ENCODE measurements around the gene CCNB2. TPM values are rescaled to one million over a fixed set of nuclear protein-coding genes. Genes with fewer than 3 reads are reported as not detected.
A peak's percentile ranks its signal among the peaks of the same experiment; 100 is the strongest.
"Not testable (repeated sequence)": the region's sequence is repeated elsewhere in the genome, so short reads cannot be mapped to it uniquely, and the experiment has no call there.

Gene CCNB2
- polyA plus RNA-seq, 1 donor from 2014 or later: 0.79 TPM

DNA sequence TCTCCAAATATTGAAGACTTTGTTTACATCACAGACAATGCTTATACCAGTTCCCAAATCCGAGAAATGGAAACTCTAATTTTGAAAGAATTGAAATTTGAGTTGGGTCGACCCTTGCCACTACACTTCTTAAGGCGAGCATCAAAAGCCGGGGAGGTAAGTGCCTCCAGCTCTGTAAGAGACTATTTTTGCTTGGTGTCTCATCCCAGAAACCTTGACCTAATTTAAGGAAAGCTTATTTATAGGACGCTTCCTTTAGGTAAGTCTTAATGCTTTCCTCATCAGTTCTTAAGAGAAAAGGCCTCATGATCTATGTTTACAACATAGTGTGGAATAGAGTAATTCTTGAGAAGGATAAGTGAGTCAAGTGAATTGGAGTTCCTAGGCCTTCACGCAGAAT, 11.8 kb downstream of the CCNB2 start:
- no peaks in the 10 kb centered on the region for H3K9me3 Mint-ChIP-seq
- no peaks in the 10 kb centered on the region for H3K27me3 Mint-ChIP-seq
- H3K27ac Mint-ChIP-seq: no peak overlapping the region
- H3K4me3 Mint-ChIP-seq: no peak overlapping the region
- peaks cover 2% of the 10 kb centered on the region for H3K36me3 Mint-ChIP-seq
- H3K4me1 Mint-ChIP-seq: peaks cover 0 to 7% (median 0%) of the 10 kb centered on the region in 3 donors

DNA sequence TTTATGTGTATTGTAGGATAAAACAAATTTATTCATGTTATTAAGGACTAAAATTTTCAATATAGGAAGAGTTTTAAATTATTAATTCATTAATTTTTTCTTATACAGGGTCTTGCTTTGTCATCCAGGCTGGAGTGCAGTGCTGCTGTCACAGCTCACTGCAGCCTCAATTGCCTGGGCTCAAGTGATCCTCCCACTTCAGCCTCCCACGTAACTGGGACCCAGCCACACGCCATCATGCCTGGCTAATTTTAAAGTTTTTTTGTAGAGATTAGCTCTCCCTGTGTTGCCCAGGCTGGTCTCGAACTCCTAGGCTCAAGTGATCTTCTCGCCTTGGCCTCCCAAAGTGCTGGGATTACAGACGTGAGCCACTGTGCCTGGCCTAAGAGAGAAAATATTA, 14.7 kb downstream of the CCNB2 start:
- peaks cover 2% of the 10 kb centered on the region for H3K36me3 Mint-ChIP-seq

DNA sequence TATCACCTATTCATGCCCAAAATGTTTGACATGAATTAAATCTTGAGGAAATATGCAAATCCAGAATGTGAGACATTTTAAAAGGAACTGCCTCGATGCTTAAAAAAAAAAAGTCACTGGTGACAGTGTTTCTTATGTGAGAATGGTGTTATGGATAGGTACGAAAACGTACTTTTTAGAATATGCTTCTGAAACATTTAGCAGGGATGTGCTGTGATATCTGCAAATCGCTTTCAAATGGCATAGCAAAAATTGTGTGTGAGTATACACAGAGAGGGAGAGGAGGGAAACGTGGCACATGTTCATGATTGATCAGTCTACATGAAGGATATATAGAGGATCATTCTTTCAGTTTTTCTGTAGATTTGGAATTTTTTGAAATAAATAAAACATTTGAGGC, 16.0 kb downstream of the CCNB2 start:
- Mint-ChIP-seq H3K9me3 (peaks cover 0 to 2% (median 0%) of the 10 kb centered on the region in 3 donors), H3K4me3 (no peak overlapping the region), H3K27ac (no peak overlapping the region), H3K27me3 (no peaks in the 10 kb centered on the region), H3K4me1 (peaks cover 0 to 6% (median 0%) of the 10 kb centered on the region in 3 donors), H3K36me3 (no peaks in the 10 kb centered on the region)

More for the DNA sequence above, 14.7 kb downstream of the CCNB2 start:
- peaks cover 0 to 2% (median 0%) of the 10 kb centered on the region in 3 donors for H3K9me3 Mint-ChIP-seq
- no peak overlapping the region for H3K27ac Mint-ChIP-seq
- no peaks in the 10 kb centered on the region for H3K27me3 Mint-ChIP-seq
- peaks cover 0 to 6% (median 0%) of the 10 kb centered on the region in 3 donors for H3K4me1 Mint-ChIP-seq
- no peak overlapping the region for H3K4me3 Mint-ChIP-seq

DNA sequence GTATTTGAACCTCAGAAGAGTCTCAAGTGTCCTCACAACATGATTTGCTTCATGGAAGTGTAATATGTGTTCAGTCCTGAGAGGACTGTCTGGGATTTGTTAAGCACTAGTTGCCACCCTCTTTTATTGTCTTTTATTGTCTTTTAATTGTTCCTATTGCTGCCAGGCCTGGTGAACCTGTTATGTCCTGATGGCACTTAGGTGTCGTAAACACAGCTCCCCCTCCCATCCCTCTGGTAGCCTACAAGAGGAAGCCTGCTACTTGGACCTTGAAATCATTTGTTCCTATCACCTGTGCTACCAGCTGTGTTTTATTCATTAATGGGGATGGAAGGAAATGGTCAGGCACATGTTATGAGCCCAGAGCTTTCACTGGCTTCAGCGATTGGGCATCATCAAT, 19.3 kb downstream of the CCNB2 start:
- Mint-ChIP-seq H3K9me3 (peaks cover 1 to 6% (median 2%) of the 10 kb centered on the region in 3 donors), H3K4me1 (peaks cover 14 to 18% (median 17%) of the 10 kb centered on the region in 3 donors), H3K27me3 (no peaks in the 10 kb centered on the region), H3K27ac (no peak overlapping the region), H3K36me3 (peaks cover 1% of the 10 kb centered on the region), H3K4me3 (no peak overlapping the region)

DNA sequence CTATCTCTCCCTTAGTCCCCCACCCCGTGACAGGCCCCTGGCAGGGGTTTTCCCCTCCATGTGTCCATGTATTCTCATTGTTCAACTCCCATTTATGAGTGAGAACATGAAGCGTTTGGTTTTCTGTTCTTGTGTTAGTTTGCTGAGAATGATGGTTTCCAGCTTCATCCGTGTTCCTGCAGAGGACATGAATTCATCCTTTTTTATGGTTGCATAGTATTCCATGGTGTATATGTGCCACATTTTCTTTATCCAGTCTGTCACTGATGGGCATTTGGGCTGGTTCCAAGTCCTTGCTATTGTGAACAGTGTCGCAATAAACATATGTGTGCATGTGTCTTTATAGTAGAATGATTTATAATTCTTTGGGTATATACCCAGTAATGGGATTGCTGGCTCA, 20.7 kb downstream of the CCNB2 start:
- peaks cover 2 to 15% (median 6%) of the 10 kb centered on the region in 3 donors for H3K9me3 Mint-ChIP-seq
- not testable (repeated sequence) for H3K27ac Mint-ChIP-seq, H3K27me3 Mint-ChIP-seq, H3K36me3 Mint-ChIP-seq, H3K4me3 Mint-ChIP-seq
- H3K4me1 Mint-ChIP-seq: peaks cover 14 to 18% (median 17%) of the 10 kb centered on the region in 3 donors

DNA sequence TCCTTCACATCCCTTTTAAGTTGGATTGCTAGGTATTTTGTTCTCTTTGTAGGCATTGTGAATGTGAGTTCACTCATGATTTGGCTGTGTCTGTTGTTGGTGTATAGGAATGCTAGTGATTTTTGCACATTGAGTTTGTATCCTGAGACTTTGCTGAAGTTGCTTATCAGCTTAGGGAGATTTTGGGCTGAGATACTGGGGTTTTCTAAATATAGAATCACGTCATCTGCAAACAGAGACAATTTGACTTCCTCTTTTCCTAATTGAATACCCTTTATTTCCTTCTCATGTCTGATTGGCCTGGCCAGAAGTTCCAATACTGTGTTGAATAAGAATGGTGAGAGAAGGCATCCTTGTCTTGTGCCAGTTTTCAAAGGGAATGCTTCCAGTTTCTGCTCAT, 22.3 kb downstream of the CCNB2 start:
- Mint-ChIP-seq H3K4me1 (peaks cover 14 to 18% (median 17%) of the 10 kb centered on the region in 3 donors), H3K4me3 (peak overlapping the region in 2 of 4 donors; percentile 0 to 30), H3K9me3 (peaks cover 2 to 15% (median 6%) of the 10 kb centered on the region in 3 donors), H3K27ac (peak overlapping the region in 1 of 3 donors; percentile 1)
- not testable (repeated sequence) for H3K27me3 Mint-ChIP-seq, H3K36me3 Mint-ChIP-seq

DNA sequence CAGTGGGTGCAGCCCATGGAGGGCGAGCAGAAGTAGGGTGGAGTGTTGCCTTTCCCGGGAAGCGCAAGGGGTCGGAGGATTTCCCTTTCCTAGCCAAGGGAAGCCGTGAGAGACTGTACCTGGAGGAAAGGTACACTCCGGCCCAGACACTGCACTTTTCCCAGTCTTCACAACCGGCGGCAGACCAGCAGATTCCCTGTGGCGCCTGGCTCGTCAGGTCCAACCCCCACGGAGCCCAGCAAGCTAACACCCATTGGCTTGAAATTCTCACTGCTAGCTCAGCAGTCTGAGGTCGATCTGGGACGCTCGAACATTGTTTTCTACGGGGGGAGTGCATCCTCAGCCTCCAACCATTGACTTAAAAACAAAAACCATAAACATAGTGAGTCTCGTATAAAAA, 26.5 kb downstream of the CCNB2 start:
- Mint-ChIP-seq H3K9me3 (peaks cover 0 to 15% (median 4%) of the 10 kb centered on the region in 3 donors), H3K4me3 (no peak overlapping the region), H3K27ac (no peak overlapping the region), H3K4me1 (peaks cover 14 to 18% (median 17%) of the 10 kb centered on the region in 3 donors), H3K27me3 (no peaks in the 10 kb centered on the region), H3K36me3 (peaks cover 9% of the 10 kb centered on the region)

DNA sequence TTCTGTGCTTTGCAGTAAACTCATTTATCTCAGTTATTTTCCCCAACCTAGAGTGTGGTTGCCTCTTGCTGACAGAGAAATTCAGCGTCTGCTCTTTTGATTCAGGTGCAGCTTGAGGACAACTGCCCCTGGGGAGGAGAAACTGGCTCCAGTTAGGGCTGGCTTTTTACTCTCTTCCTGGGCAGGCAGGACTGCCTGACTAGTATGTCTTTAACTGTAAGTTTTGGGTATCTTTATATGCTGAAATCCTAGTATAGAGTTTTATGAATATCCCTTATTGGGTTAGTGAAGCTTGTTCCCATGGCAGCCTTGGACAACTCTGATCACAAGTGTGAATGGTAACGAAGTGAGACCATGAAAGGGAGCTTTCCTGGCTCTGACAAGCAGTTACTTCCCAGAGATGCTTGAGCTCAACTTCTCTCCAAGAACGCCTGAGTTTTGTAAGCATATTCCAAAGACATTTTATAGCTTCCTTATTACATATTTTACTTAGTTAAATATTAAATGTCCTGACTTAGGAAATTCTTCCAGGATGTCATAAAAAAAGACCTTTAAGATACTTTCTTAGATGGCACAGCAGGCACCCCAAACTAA, 27.1 kb downstream of the CCNB2 start:
- H3K27ac Mint-ChIP-seq: no peak overlapping the region
- H3K4me1 Mint-ChIP-seq: peaks cover 13 to 17% (median 16%) of the 10 kb centered on the region in 3 donors
- H3K27me3 Mint-ChIP-seq: no peaks in the 10 kb centered on the region
- peaks cover 9% of the 10 kb centered on the region for H3K36me3 Mint-ChIP-seq
- peaks cover 0 to 15% (median 3%) of the 10 kb centered on the region in 3 donors for H3K9me3 Mint-ChIP-seq
- no peak overlapping the region for H3K4me3 Mint-ChIP-seq

DNA sequence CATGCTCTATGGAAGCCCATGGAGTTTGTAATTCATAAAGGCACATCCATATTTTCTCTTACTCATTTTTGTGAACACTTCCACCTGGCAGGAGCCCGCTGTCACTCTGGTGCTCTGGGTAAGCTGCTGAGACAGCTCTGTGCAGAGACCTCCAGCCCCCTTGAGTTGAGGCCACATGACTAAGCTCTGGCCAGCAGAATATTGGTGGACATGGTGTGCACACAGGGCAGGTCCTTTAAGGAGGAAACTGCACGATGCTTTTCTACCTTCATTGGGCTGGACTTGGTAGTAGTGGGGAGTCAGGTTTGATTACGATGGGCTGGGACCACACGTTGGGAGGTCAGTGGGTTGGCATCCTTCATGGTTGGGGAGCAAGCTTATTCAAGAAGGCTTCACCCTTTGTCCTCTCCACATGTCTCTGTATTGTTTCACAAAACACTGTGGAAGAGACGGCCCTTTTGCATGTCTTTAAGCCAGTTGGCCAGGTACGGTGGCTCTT, 29.0 kb downstream of the CCNB2 start:
- Mint-ChIP-seq H3K27ac (no peak overlapping the region), H3K4me3 (no peak overlapping the region)

DNA sequence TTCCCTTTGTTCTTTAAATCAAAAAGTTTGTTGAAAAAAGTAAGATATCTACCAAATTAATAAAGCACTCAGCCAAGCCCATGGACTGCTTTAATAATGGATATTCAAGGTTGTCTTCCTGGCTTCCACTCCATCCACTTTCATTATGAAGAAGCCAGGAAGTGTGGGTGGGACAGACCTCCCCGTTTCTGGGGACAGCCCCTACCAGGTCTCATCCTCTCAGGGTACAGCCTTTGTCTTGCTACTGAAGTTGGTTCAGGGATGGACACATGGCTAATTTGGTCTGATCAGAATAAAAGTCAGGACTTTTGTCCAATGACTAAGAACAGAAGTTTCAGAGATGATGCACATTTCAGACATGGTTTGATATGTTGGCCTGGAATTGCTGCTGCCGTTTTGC, 32.6 kb downstream of the CCNB2 start:
- peak overlapping the region in 2 of 3 donors; percentile 63 to 79 for H3K27ac Mint-ChIP-seq
- H3K4me3 Mint-ChIP-seq: no peak overlapping the region
- H3K9me3 Mint-ChIP-seq: no peaks in the 10 kb centered on the region
- peaks cover 7% of the 10 kb centered on the region for H3K36me3 Mint-ChIP-seq
- no peaks in the 10 kb centered on the region for H3K27me3 Mint-ChIP-seq
- H3K4me1 Mint-ChIP-seq: peaks cover 4 to 8% (median 8%) of the 10 kb centered on the region in 3 donors

More for the DNA sequence above, 29.0 kb downstream of the CCNB2 start:
- H3K4me1 Mint-ChIP-seq: peaks cover 5 to 8% (median 5%) of the 10 kb centered on the region in 3 donors
- H3K36me3 Mint-ChIP-seq: peaks cover 7% of the 10 kb centered on the region
- H3K27me3 Mint-ChIP-seq: no peaks in the 10 kb centered on the region
- H3K9me3 Mint-ChIP-seq: peaks cover 0 to 15% (median 0%) of the 10 kb centered on the region in 3 donors

DNA sequence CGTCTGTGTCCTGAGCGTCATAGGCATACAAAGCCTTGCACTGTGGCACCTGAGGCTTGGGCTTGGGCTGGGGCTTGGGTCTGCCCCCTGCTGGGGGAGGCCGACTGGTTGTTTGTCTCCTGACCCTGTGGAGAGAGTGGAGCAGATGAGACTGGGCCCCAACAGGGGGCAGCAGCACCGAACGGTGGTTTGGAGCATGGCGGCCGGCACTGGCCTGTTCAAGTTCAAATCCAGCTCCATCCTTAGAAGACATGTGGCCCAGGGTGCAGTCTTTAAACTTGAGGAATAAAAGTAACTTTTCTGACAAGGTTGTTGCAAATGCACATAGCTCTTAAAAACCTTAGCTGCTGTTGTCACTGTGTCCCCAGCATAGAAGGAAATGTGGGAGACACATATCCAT, 33.3 kb downstream of the CCNB2 start:
- Mint-ChIP-seq H3K36me3 (peaks cover 4% of the 10 kb centered on the region), H3K27me3 (no peaks in the 10 kb centered on the region), H3K4me1 (peaks cover 4 to 8% (median 8%) of the 10 kb centered on the region in 3 donors), H3K9me3 (no peaks in the 10 kb centered on the region), H3K27ac (peak overlapping the region in 1 of 3 donors; percentile 79), H3K4me3 (peak overlapping the region in 1 of 4 donors; percentile 41)

DNA sequence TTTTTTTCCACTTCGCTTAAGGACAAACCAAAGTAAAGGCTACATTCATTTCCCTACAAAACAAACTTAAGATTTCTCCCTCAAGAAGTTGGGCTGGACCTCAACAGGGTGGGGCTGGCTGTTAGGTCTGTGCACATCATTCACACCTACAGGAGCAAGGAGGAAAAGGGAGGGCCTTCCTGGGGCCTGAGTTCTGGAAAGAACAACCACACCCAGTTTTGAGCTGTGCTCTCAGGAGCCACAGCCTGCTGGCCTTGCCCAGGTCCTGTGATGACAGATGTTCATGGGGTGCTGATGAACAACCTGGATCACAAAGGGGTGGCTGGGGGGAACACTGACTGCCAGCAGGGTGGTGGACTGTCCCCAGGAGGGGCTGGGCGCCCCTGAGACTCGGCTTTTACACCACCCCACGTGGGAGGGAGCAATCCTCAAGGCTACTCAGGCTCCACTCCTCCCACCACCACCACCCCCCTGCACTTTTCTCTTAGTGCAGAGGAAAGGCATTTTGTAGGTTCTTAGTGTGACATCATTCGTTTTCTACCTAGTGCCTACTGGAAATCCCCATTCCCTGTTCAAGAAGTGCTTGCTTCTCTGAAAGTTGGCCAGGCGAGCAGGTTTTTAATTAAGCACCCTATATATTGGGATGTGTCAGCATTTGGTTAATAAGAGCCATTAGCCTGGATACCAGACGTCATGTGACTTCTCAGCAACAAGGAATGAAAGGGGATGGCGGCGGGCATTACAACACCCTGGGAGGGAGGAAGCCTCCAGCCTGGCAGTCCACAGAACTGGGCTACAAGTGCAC, 35.7 kb downstream of the CCNB2 start:
- H3K4me3 Mint-ChIP-seq: no peak overlapping the region
- peaks cover 4% of the 10 kb centered on the region for H3K36me3 Mint-ChIP-seq
- H3K27ac Mint-ChIP-seq: peak overlapping the region in 1 of 3 donors; percentile 16
- H3K27me3 Mint-ChIP-seq: no peaks in the 10 kb centered on the region
- peaks cover 4 to 8% (median 8%) of the 10 kb centered on the region in 3 donors for H3K4me1 Mint-ChIP-seq
- no peaks in the 10 kb centered on the region for H3K9me3 Mint-ChIP-seq

DNA sequence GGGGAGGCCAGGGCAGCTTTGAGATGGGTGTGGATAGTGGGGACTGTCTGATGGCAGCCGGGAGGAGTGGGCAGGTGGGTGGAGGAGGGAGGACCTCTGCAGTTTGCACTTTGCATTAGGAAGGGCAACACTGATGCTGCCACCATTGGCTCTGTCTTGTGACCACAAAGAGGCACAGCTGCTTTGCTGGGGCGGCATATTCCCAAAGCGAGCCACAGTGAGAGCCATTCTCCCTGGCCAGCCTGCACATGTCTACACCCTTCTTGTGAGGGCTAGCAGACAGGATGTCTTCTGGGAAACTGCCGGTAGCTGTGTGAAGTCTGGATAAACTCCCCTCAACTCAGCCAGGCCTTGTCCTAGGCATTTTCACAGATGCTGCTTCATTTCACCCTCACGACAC, 38.3 kb downstream of the CCNB2 start:
- H3K27ac Mint-ChIP-seq: no peak overlapping the region
- no peak overlapping the region for H3K4me3 Mint-ChIP-seq
- peaks cover 0 to 4% (median under 1%) of the 10 kb centered on the region in 3 donors for H3K4me1 Mint-ChIP-seq
- no peaks in the 10 kb centered on the region for H3K36me3 Mint-ChIP-seq
- H3K27me3 Mint-ChIP-seq: no peaks in the 10 kb centered on the region
- H3K9me3 Mint-ChIP-seq: no peaks in the 10 kb centered on the region

DNA sequence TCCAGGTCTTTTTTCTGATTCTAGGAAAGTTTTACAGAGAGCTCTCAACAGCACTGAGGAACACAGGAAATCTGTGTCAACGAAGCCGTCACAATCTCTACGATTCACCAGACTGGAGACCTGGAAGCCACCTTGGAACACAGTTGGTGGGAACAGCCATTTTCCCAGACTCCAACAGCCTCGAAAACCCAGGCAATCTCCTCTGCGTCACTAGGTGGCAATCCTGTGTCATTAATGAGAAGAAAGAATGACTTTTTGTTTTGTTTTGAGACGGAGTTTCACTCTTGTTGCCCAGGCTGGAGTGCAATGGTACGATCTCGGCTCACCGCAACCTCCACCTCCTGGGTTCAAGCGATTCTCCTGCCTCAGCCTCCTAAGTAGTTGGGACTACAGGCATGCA, 39.6 kb downstream of the CCNB2 start:
- H3K27ac Mint-ChIP-seq, H3K4me3 Mint-ChIP-seq: not testable (repeated sequence)

DNA sequence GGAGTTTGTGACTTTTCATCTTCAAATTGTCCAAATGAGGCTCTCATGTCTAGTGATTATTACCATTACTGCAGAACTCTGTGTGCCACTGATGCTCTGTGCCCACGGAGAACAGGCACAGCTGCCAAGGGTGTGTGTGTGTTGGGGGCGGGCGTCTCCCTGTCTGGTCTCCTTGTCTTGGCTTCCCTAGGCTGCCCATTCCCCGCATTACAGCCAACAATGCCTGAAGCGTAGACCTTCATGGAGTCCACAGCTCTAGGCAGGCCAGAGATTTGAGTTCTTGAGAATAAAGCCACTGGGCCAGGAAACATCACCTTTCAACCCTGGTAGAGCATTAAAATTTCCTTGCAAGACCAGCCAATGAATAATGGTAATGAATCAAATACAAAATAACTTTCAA, 42.7 kb downstream of the CCNB2 start:
- no peak overlapping the region for H3K27ac Mint-ChIP-seq
- H3K4me1 Mint-ChIP-seq: no peaks in the 10 kb centered on the region
- H3K27me3 Mint-ChIP-seq: no peaks in the 10 kb centered on the region
- H3K36me3 Mint-ChIP-seq: no peaks in the 10 kb centered on the region
- no peak overlapping the region for H3K4me3 Mint-ChIP-seq
- H3K9me3 Mint-ChIP-seq: no peaks in the 10 kb centered on the region

More for the DNA sequence above, 39.6 kb downstream of the CCNB2 start:
- not testable (repeated sequence) for H3K36me3 Mint-ChIP-seq, H3K9me3 Mint-ChIP-seq, H3K27me3 Mint-ChIP-seq, H3K4me1 Mint-ChIP-seq
